PC-9 (cell line): ENCODE results near the gene BRD4. TPM values are rescaled to one million over a fixed set of nuclear protein-coding genes. Genes with fewer than 3 reads are reported as not detected.

ENCODE experiments used
- BruUV-seq: library from RNA; stranded (reverse); fragments of 400-500 nt; replicated peaks from 2 replicates; lab custom pipeline; 2021; lab: Mats Ljungman, UMichigan
- CTCF ChIA-PET: fragments of 300-600 bp; sonication (Branson Sonifier 250); formaldehyde crosslinking; loops from one replicate; lab custom pipeline; 2022; ENCODE audit warnings: antibody characterized with exemption; lab: Charles Lee
- POLR2A ChIA-PET: fragments of 300-600 bp; sonication (Branson Sonifier 250); formaldehyde crosslinking; loops from one replicate; lab custom pipeline; 2022; ENCODE audit warnings: antibody characterized with exemption; ENCODE audit not compliant: unreplicated experiment; lab: Charles Lee
- DNase-seq, 2 experiments: peaks; one replicate each; pipeline versions ENCODE4 v3.0.0 to v3.0.0-alpha.2; 2015 to 2022; ENCODE audit warnings: mixed read lengths in 1 of 2
- H2AFZ ChIP-seq: fragments of 200-600 bp; sonication (generic); 2 replicates; pipeline ENCODE4 v1.8.1; 2017; ENCODE audit warnings: antibody characterized with exemption
- H3F3A ChIP-seq: fragments of 200-600 bp; sonication (generic); 2 replicates; pipeline ENCODE4 v1.8.1; 2017; ENCODE audit warnings: antibody characterized with exemption, mild to moderate bottlenecking, low read depth; ENCODE audit not compliant: insufficient read depth
- H3K27ac ChIP-seq: fragments of 200-600 bp; sonication (generic); 2 replicates; pipeline ENCODE4 v1.6.1; 2016; ENCODE audit warnings: mixed run types
- H3K27me3 ChIP-seq: fragments of 200-600 bp; sonication (generic); 2 replicates; pipeline ENCODE4 v1.6.1; 2016; ENCODE audit warnings: low read depth, mixed run types; ENCODE audit not compliant: insufficient read depth
- H3K36me3 ChIP-seq: fragments of 200-600 bp; sonication (generic); 2 replicates; pipeline ENCODE4 v1.6.1; 2016; ENCODE audit warnings: low read depth, mixed run types
- H3K4me1 ChIP-seq: fragments of 200-600 bp; sonication (generic); replicated peaks from 2 replicates; pipeline ENCODE4 v1.6.1; 2016; ENCODE audit warnings: mixed run types; ENCODE audit not compliant: insufficient read depth
- H3K4me2 ChIP-seq: fragments of 200-600 bp; sonication (generic); 2 replicates; pipeline ENCODE4 v1.6.1; 2017; ENCODE audit warnings: mixed run types
- H3K4me3 ChIP-seq: fragments of 200-600 bp; sonication (generic); 2 replicates; pipeline ENCODE4 v1.6.1; 2016; ENCODE audit warnings: mixed run types
- H3K79me2 ChIP-seq: fragments of 200-600 bp; sonication (generic); 2 replicates; pipeline ENCODE4 v1.6.1; 2017; ENCODE audit warnings: low read depth, mixed run types
- H3K9me2 ChIP-seq: fragments of 200-600 bp; sonication (generic); 2 replicates; pipeline ENCODE4 v1.8.1; 2017; ENCODE audit warnings: mild to moderate bottlenecking; ENCODE audit not compliant: insufficient read depth
- H3K9me3 ChIP-seq: fragments of 200-600 bp; sonication (generic); 2 replicates; pipeline ENCODE4 v1.8.1; 2016; ENCODE audit warnings: low read depth; ENCODE audit not compliant: insufficient read depth
- H4K20me1 ChIP-seq: fragments of 200-600 bp; sonication (generic); 2 replicates; pipeline ENCODE4 v1.8.1; 2017; ENCODE audit not compliant: insufficient read depth
- CTCF ChIP-seq: fragments of 200-600 bp; sonication (generic); conservative IDR thresholded peaks from 2 replicates; pipeline ENCODE4 v1.6.1; 2017; ENCODE audit warnings: mixed run types, antibody characterized with exemption, mild to moderate bottlenecking, moderate library complexity
- EZH2 ChIP-seq: fragments of 200-600 bp; sonication (generic); IDR thresholded peaks from 2 replicates; pipeline ENCODE4 v1.8.0; 2017; ENCODE audit warnings: antibody characterized with exemption, low read depth
- intact Hi-C: fragments of 100-400 bp; cut with micrococcal nuclease; formaldehyde crosslinking; loops from one replicate; pipeline ENCODE4 v1.10.0; 2022; ENCODE audit not compliant: unreplicated experiment
- total RNA-seq: library from RNA; stranded (reverse); gene quantifications from 2 replicates; pipeline ENCODE4 v1.2.3, GENCODE V29; 2021

The BRD4 gene
- total RNA-seq, 1 experiment from 2014 or later = 138 TPM

GRCh38 chr19:15250640-15250993 lies 81.7 kb downstream of the BRD4 start:
- peak overlapping the region; percentile 62 for H3K27ac ChIP-seq
- H3K4me2 ChIP-seq = peak overlapping the region; percentile 18; the same call in 1 of the 2 replicates
- no TSS peak for BruUV-seq
- H3K36me3 ChIP-seq = peaks cover 43% of the 10 kb centered on the region
- CTCF ChIA-PET = interaction anchor here (0.5 to 1.5 kb wide), 4 partner anchors 17 to 159 kb away, joined by 3 to 12 read pairs (median 4); partner anchors contain the start of gene EPHX3
- H3K4me3 ChIP-seq = no peak overlapping the region
- H2AFZ ChIP-seq = no peak overlapping the region
- peaks cover 85% of the 10 kb centered on the region for H4K20me1 ChIP-seq
- intact Hi-C loops = loop anchor here (5.0 to 10.0 kb wide), 2 partner anchors 53 to 146 kb away; partner anchors contain the start of gene SYDE1
- H3F3A ChIP-seq = peaks cover 44% of the 10 kb centered on the region
- POLR2A ChIA-PET = interaction anchor here (0.5 to 0.7 kb wide), 6 partner anchors 17 to 304 kb away, joined by 3 to 9 read pairs (median 4); no protein-coding TSS in a partner anchor
- peaks cover 77% of the 10 kb centered on the region for H3K79me2 ChIP-seq
- no peaks in the 10 kb centered on the region for H3K27me3 ChIP-seq
- H3K9me3 ChIP-seq = no peaks in the 10 kb centered on the region
- no peak for TF ChIP-seq CTCF
- no peak for TF ChIP-seq EZH2
- peaks cover 39% of the 10 kb centered on the region for H3K4me1 ChIP-seq
- no peaks in the 10 kb centered on the region for H3K9me2 ChIP-seq
- DNase-seq = no peak

- no peaks in the 10 kb centered on the region for H3K9me3 ChIP-seq
- peak in 1 of 2 experiments; percentile 67 for DNase-seq
- no peaks in the 10 kb centered on the region for H3K9me2 ChIP-seq
- no peaks in the 10 kb centered on the region for H3K27me3 ChIP-seq
- H3K4me3 ChIP-seq = no peak overlapping the region
- H3K36me3 ChIP-seq = peaks cover 43% of the 10 kb centered on the region
- peaks cover 39% of the 10 kb centered on the region for H3K4me1 ChIP-seq
- intact Hi-C loops = loop anchor here (5.0 to 10.0 kb wide), 2 partner anchors 53 to 145 kb away; partner anchors contain the start of gene SYDE1
- no TSS peak for BruUV-seq
- ChIA-PET CTCF (interaction anchor here (0.5 to 1.5 kb wide), 8 partner anchors 16 to 379 kb away, joined by 3 to 12 read pairs (median 3); no protein-coding TSS in a partner anchor), POLR2A (interaction anchor here (0.5 to 0.7 kb wide), 7 partner anchors 18 to 869 kb away, joined by 3 to 9 read pairs (median 4); partner anchors contain the start of gene ADGRE5)
- peaks cover 79% of the 10 kb centered on the region for H3K79me2 ChIP-seq
- no peak for TF ChIP-seq EZH2
- TF ChIP-seq CTCF = no peak
- peaks cover 81% of the 10 kb centered on the region for H4K20me1 ChIP-seq
- H3F3A ChIP-seq = peaks cover 45% of the 10 kb centered on the region
- H3K27ac ChIP-seq = peak overlapping the region; percentile 62
- H3K4me2 ChIP-seq = peak overlapping the region; percentile 18; the same call in 1 of the 2 replicates
- no peak overlapping the region for H2AFZ ChIP-seq
Observed at GRCh38 chr19:15249972-15250639, 82.2 kb downstream of the BRD4 start.

GRCh38 chr19:15249528-15249874 lies 82.8 kb downstream of the BRD4 start:
- H3K4me1 ChIP-seq = peaks cover 39% of the 10 kb centered on the region
- peaks cover 43% of the 10 kb centered on the region for H3K36me3 ChIP-seq
- H3K9me2 ChIP-seq = no peaks in the 10 kb centered on the region
- H3K27ac ChIP-seq = peak overlapping the region; percentile 38
- H2AFZ ChIP-seq = no peak overlapping the region
- no TSS peak for BruUV-seq
- H4K20me1 ChIP-seq = peaks cover 81% of the 10 kb centered on the region
- DNase-seq = no peak
- H3K79me2 ChIP-seq = peaks cover 81% of the 10 kb centered on the region
- peaks cover 44% of the 10 kb centered on the region for H3F3A ChIP-seq
- H3K4me3 ChIP-seq = no peak overlapping the region
- intact Hi-C loops = no loop called here
- POLR2A ChIA-PET = interaction anchor here (0.6 to 0.7 kb wide), 3 partner anchors 114 to 868 kb away, joined by 4 to 5 read pairs (median 5); partner anchors contain the start of gene ADGRE5
- 0 out of 2 replicates have a peak overlapping the region, but pooled peaks have one; percentile 10 for H3K4me2 ChIP-seq
- CTCF ChIA-PET = interaction anchor here (0.5 to 1.2 kb wide), 5 partner anchors 24 to 101 kb away, joined by 3 to 7 read pairs (median 3); no protein-coding TSS in a partner anchor
- no peaks in the 10 kb centered on the region for H3K9me3 ChIP-seq
- H3K27me3 ChIP-seq = no peaks in the 10 kb centered on the region
- no peak for TF ChIP-seq CTCF
- TF ChIP-seq EZH2 = no peak
